SU-DHL-6 (cell line): Measurements from ENCODE around the gene IL36RN.

Source experiments
- EZH2phosphoT487 ChIP-seq: fragments of 200-600 bp; sonication (generic), shearing (Covaris generic); conservative IDR thresholded peaks from 2 replicates; pipeline ENCODE4 v1.6.1; 2018; ENCODE audit warnings: mild to moderate bottlenecking, antibody characterized with exemption, low read length, moderate library complexity, mixed read lengths
- TF ChIP-seq, protein P1 (sequence below): fragments of 200-600 bp; sonication (generic); IDR thresholded peaks from one replicate; pipeline ENCODE4 v1.5.1; 2017; ENCODE audit warnings: antibody characterized with exemption, mild to moderate bottlenecking, low read length, moderate library complexity; ENCODE audit not compliant: insufficient read depth, poor library complexity, severe bottlenecking

DNA sequence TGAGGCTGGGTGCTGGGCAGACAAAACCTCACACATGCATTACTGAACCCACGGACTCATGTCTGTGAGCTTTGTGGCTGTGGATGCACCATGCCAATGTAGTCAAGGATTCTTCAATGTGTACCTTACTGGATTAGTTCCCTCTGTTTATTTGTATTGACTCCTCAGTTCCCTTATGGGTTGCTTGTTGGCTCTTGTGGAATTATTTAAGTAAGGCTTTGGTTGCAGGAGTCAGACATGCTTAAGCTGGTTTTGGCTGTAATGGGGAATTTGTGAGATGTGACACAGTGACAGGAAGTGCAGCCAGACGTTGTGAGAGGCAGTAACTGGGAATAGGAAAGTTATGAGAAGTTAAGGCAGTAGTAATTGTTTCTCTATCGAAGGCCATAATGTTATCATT lies 54.8 kb downstream of the IL36RN start:
- TF ChIP-seq, protein P1, sequence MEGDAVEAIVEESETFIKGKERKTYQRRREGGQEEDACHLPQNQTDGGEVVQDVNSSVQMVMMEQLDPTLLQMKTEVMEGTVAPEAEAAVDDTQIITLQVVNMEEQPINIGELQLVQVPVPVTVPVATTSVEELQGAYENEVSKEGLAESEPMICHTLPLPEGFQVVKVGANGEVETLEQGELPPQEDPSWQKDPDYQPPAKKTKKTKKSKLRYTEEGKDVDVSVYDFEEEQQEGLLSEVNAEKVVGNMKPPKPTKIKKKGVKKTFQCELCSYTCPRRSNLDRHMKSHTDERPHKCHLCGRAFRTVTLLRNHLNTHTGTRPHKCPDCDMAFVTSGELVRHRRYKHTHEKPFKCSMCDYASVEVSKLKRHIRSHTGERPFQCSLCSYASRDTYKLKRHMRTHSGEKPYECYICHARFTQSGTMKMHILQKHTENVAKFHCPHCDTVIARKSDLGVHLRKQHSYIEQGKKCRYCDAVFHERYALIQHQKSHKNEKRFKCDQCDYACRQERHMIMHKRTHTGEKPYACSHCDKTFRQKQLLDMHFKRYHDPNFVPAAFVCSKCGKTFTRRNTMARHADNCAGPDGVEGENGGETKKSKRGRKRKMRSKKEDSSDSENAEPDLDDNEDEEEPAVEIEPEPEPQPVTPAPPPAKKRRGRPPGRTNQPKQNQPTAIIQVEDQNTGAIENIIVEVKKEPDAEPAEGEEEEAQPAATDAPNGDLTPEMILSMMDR: no peak
- TF ChIP-seq EZH2phosphoT487: no peak
